Right lobe of liver (tissue), 6 donors: ENCODE data around the gene FAM47A. TPM values are rescaled to one million over a fixed set of nuclear protein-coding genes. Genes with fewer than 3 reads are reported as not detected.

Source experiments
- ATAC-seq, 4 donors: fragments of 200-7000 bp; cut with Tn5 transposase; one replicate each; pipeline ENCODE4 v1.9.1; 2020; ENCODE audit warnings: mild to moderate bottlenecking in 4 of 4, moderate library complexity in 4 of 4
- DNase-seq, 3 donors: peaks; one replicate each; pipeline ENCODE4 v3.0.0-alpha.2; 2020
- H3K27ac ChIP-seq, 3 donors: fragments of 200-600 bp; one replicate each; pipeline ENCODE4 v1.8.0; 2022
- H3K27me3 ChIP-seq, 2 donors: fragments of 200-600 bp; one replicate each; pipeline ENCODE4 v1.8.0; 2022
- H3K36me3 ChIP-seq, 4 donors: fragments of 200-600 bp; sonication (generic) in 1 of 4; one replicate each; pipeline versions ENCODE4 v1.5.1 to v1.8.0; 2017 to 2022; ENCODE audit warnings: control low read depth in 1 of 4
- H3K4me1 ChIP-seq, 4 donors: fragments of 200-600 bp; sonication (generic) in 1 of 4; one replicate each; pipeline versions ENCODE4 v1.5.1 to v1.8.0; 2017 to 2022; ENCODE audit warnings: control low read depth in 1 of 4
- H3K4me3 ChIP-seq, 3 donors: fragments of 200-600 bp; one replicate each; pipeline ENCODE4 v1.8.0; 2022
- H3K9me3 ChIP-seq, 4 donors: fragments of 200-600 bp; sonication (generic) in 1 of 4; one replicate each; pipeline versions ENCODE4 v1.5.1 to v1.8.0; 2017 to 2022; ENCODE audit warnings: control low read depth in 1 of 4
- CTCF ChIP-seq, 4 donors: fragments of 200-600 bp in 3 of 4; fragments of 450-650 bp in 1 of 4; IDR thresholded peaks; one replicate each; pipeline versions ENCODE4 v1.5.1 to v1.8.0; 2016 to 2022; ENCODE audit warnings: antibody characterized with exemption in 4 of 4, mild to moderate bottlenecking in 2 of 4
- POLR2A ChIP-seq: fragments of 450-650 bp; IDR thresholded peaks from one replicate; pipeline ENCODE4 v1.6.1; 2017; ENCODE audit warnings: antibody characterized with exemption, mild to moderate bottlenecking
- WGBS: methylation state at CpG from one replicate; pipeline ENCODE4 v1.1.6; 2018; ENCODE audit warnings: low coverage, low lambda C conversion rate; ENCODE audit not compliant: insufficient coverage; ENCODE audit errors: missing lambda C conversion rate; 5-methylcytosine and 5-hydroxymethylcytosine counted together
- intact Hi-C, 2 donors: fragments of 100-400 bp; cut with DNase I; formaldehyde crosslinking; loops; one replicate each; pipeline versions ENCODE4 v1.11.2 to v1.14.1; 2022
- total RNA-seq, 6 experiments: library from RNA; depleted of rRNA in 2 of 6; stranded (reverse); fragments of >200 nt in 2 of 6; fragmentation: NEBNext Ultra II Directional in 3 of 6; extraction: Animal tissue kit (Norgen Biotek cat#: 25700) in 3 of 6; gene quantifications; one replicate each; pipeline versions ENCODE4 v1.1.0 to v1.2.4, GENCODE V29; 2016 to 2023
- donor health status: DM: no; HTN: yes; CAD: no.
- donor health status: DM: no; HTN: no; CAD: no.
- donor health status: DM: no; HTN: no; CAD: no.
- donor health status: DM: no; HTN: yes; CAD: no.
- donor health status: DM: no; HTN: yes; CAD: no.

FAM47A gene
- total RNA-seq, 6 experiments from 2014 or later = not detected

- ATAC-seq = no peak
- WGBS = 37% methylated on average over 1 of the region's 1 CpG
Measured at GRCh38 chrX:34112459-34112858, 19.7 kb downstream of the FAM47A start.

More at GRCh38 chrX:34112459-34112858, 19.7 kb downstream of the FAM47A start:
- Histone ChIP-seq H3K27me3 (no peaks in the 10 kb centered on the region), H3K4me3 (no peak overlapping the region), H3K4me1 (no peaks in the 10 kb centered on the region), H3K27ac (no peak overlapping the region), H3K36me3 (no peaks in the 10 kb centered on the region), H3K9me3 (no peaks in the 10 kb centered on the region)
- intact Hi-C loops = no loop called here
- TF ChIP-seq POLR2A (no peak), CTCF (IDR thresholded peaks at IDR 0.05) (no peak)
- DNase-seq = no peak
